ENCODE measurements around the gene POLR1D. TPM values are rescaled to one million over a fixed set of nuclear protein-coding genes. Genes with fewer than 3 reads are reported as not detected.

POLR1D gene
- total and polyA plus RNA-seq, 2 experiments from 2014 or later, result 53.0 to 66.8 TPM

GRCh38 chr13:27660511-27660910 is 38.8 kb downstream of the POLR1D start:
- H3K27ac ChIP-seq, result no peak overlapping the region
- H3K9me2 ChIP-seq (ENCODE audit: insufficient read depth), result no peaks in the 10 kb centered on the region
- H3F3A ChIP-seq (ENCODE audit: insufficient read depth), result no peaks in the 10 kb centered on the region
- no peaks in the 10 kb centered on the region for H3K27me3 ChIP-seq (replicated peaks; ENCODE audit: insufficient read depth)
- in situ Hi-C loops (cut with MboI), result no loop called here
- WGBS, 2 experiments (ENCODE audit: low coverage in 1 of 2, low lambda C conversion rate in 2 of 2, missing lambda C conversion rate in 2 of 2), result 96 to 100% methylated on average over 6 of the region's 6 CpGs
- 0 out of 2 replicates have a peak, but pooled peaks cover 2% of the 10 kb centered on the region for H4K20me1 ChIP-seq (ENCODE audit: insufficient read depth)
- H3K9me3 ChIP-seq (ENCODE audit: low read depth), result no peaks in the 10 kb centered on the region
- peaks cover 37% of the 10 kb centered on the region for H3K79me2 ChIP-seq (ENCODE audit: insufficient read depth)
- DNase-seq, result no peak
- no peak for TF ChIP-seq EZH2 (IDR thresholded peaks at IDR 0.05; ENCODE audit: insufficient read depth, poor library complexity, severe bottlenecking)
- TF ChIP-seq EZH2phosphoT487 (IDR thresholded peaks at IDR 0.05; ENCODE audit: insufficient read depth, low read depth), result no peak
- peaks cover 17% of the 10 kb centered on the region for H3K4me1 ChIP-seq (ENCODE audit: insufficient read depth)
- peaks cover 1% of the 10 kb centered on the region; the same call in 1 of the 2 replicates for H3K36me3 ChIP-seq (ENCODE audit: low read depth)
- no peak overlapping the region for H3K4me2 ChIP-seq (ENCODE audit: unreplicated experiment)
- no peak overlapping the region for H2AFZ ChIP-seq
- H3K9ac ChIP-seq, result no peak overlapping the region
- no peak overlapping the region for H3K4me3 ChIP-seq

GRCh38 chr13:27661017-27661416 is 39.3 kb downstream of the POLR1D start:
- Histone ChIP-seq H3K27ac (no peak overlapping the region), H4K20me1 (ENCODE audit: insufficient read depth) (no peaks in the 10 kb centered on the region), H3K4me3 (no peak overlapping the region), H3K9ac (no peak overlapping the region), H3K9me3 (ENCODE audit: low read depth) (no peaks in the 10 kb centered on the region), H3K4me2 (ENCODE audit: unreplicated experiment) (no peak overlapping the region), H3K79me2 (ENCODE audit: insufficient read depth) (peaks cover 32% of the 10 kb centered on the region), H3F3A (ENCODE audit: insufficient read depth) (no peaks in the 10 kb centered on the region), H3K27me3 (replicated peaks; ENCODE audit: insufficient read depth) (no peaks in the 10 kb centered on the region), H3K36me3 (ENCODE audit: low read depth) (peaks cover 6% of the 10 kb centered on the region; the same call in 1 of the 2 replicates), H2AFZ (no peak overlapping the region), H3K4me1 (ENCODE audit: insufficient read depth) (peaks cover 17% of the 10 kb centered on the region), H3K9me2 (ENCODE audit: insufficient read depth) (no peaks in the 10 kb centered on the region)
- TF ChIP-seq EZH2phosphoT487 (IDR thresholded peaks at IDR 0.05; ENCODE audit: insufficient read depth, low read depth), result no peak
- TF ChIP-seq EZH2 (IDR thresholded peaks at IDR 0.05; ENCODE audit: insufficient read depth, poor library complexity, severe bottlenecking), result no peak
- DNase-seq, result no peak
- in situ Hi-C loops (cut with MboI), result no loop called here

- in situ Hi-C loops (cut with MboI), result no loop called here
- Histone ChIP-seq H3F3A (ENCODE audit: insufficient read depth) (no peaks in the 10 kb centered on the region), H3K9me3 (ENCODE audit: low read depth) (no peaks in the 10 kb centered on the region), H4K20me1 (ENCODE audit: insufficient read depth) (no peaks in the 10 kb centered on the region), H3K36me3 (ENCODE audit: low read depth) (peaks cover 9% of the 10 kb centered on the region; the same call in 1 of the 2 replicates), H3K79me2 (ENCODE audit: insufficient read depth) (peaks cover 27% of the 10 kb centered on the region), H3K27me3 (replicated peaks; ENCODE audit: insufficient read depth) (no peaks in the 10 kb centered on the region), H2AFZ (no peak overlapping the region), H3K4me3 (no peak overlapping the region), H3K9ac (no peak overlapping the region), H3K9me2 (ENCODE audit: insufficient read depth) (no peaks in the 10 kb centered on the region), H3K4me1 (ENCODE audit: insufficient read depth) (peaks cover 13% of the 10 kb centered on the region), H3K27ac (no peak overlapping the region), H3K4me2 (ENCODE audit: unreplicated experiment) (no peak overlapping the region)
- DNase-seq, result no peak
- TF ChIP-seq EZH2phosphoT487 (IDR thresholded peaks at IDR 0.05; ENCODE audit: insufficient read depth, low read depth) (no peak), EZH2 (IDR thresholded peaks at IDR 0.05; ENCODE audit: insufficient read depth, poor library complexity, severe bottlenecking) (no peak)
- 80 to 86% methylated on average over 2 of the region's 2 CpGs for WGBS, 2 experiments (ENCODE audit: low coverage in 1 of 2, low lambda C conversion rate in 2 of 2, missing lambda C conversion rate in 2 of 2)
These were observed 41.2 kb downstream of the POLR1D start for GRCh38 chr13:27662738-27663470.

GRCh38 chr13:27663947-27664346 is 42.3 kb downstream of the POLR1D start:
- Histone ChIP-seq H3K4me3 (no peak overlapping the region), H4K20me1 (ENCODE audit: insufficient read depth) (no peaks in the 10 kb centered on the region), H3K36me3 (ENCODE audit: low read depth) (peaks cover 9% of the 10 kb centered on the region; the same call in 1 of the 2 replicates), H3K9ac (no peak overlapping the region), H3K79me2 (ENCODE audit: insufficient read depth) (peaks cover 27% of the 10 kb centered on the region), H3K4me2 (ENCODE audit: unreplicated experiment) (no peak overlapping the region), H2AFZ (no peak overlapping the region), H3K27me3 (replicated peaks; ENCODE audit: insufficient read depth) (no peaks in the 10 kb centered on the region), H3K9me3 (ENCODE audit: low read depth) (no peaks in the 10 kb centered on the region), H3K4me1 (ENCODE audit: insufficient read depth) (peaks cover 2% of the 10 kb centered on the region), H3K27ac (no peak overlapping the region), H3F3A (ENCODE audit: insufficient read depth) (no peaks in the 10 kb centered on the region), H3K9me2 (ENCODE audit: insufficient read depth) (no peaks in the 10 kb centered on the region)
- in situ Hi-C loops (cut with MboI), result no loop called here
- 91 to 93% methylated on average over 8 of the region's 8 CpGs for WGBS, 2 experiments (ENCODE audit: low coverage in 1 of 2, low lambda C conversion rate in 2 of 2, missing lambda C conversion rate in 2 of 2)
- no peak for DNase-seq
- no peak for TF ChIP-seq EZH2phosphoT487 (IDR thresholded peaks at IDR 0.05; ENCODE audit: insufficient read depth, low read depth)
- TF ChIP-seq EZH2 (IDR thresholded peaks at IDR 0.05; ENCODE audit: insufficient read depth, poor library complexity, severe bottlenecking), result no peak
